Epithelial cell of esophagus (primary cell): ENCODE data around the gene PREB.

Experiments used
- DNase-seq: peaks from one replicate; pipeline ENCODE4 v3.0.0; 2010; ENCODE audit warnings: low read depth
- H3K4me3 ChIP-seq: 2 replicates; pipeline ENCODE4 v1.5.1; 2011; ENCODE audit warnings: mild to moderate bottlenecking, low read length, control low read depth
- CTCF ChIP-seq: IDR thresholded peaks from 2 replicates; pipeline ENCODE4 v1.5.1; 2011; ENCODE audit warnings: low read depth, mild to moderate bottlenecking, low read length, control low read depth, inconsistent platforms; ENCODE audit not compliant: insufficient read depth; ENCODE audit errors: missing control alignments

The PREB gene

GRCh38 chr2:27134781-27135477 lies 493 bp upstream of the PREB start:
- peak overlapping the region; percentile 20 for H3K4me3 ChIP-seq
- DNase-seq = no peak
- no peak for TF ChIP-seq CTCF

- TF ChIP-seq CTCF = no peak
- no peak for DNase-seq
- H3K4me3 ChIP-seq = peak overlapping the region; percentile 74
These were observed 1.1 kb downstream of the PREB start for GRCh38 chr2:27133195-27133875.

GRCh38 chr2:27131429-27131828 lies 3.0 kb downstream of the PREB start:
- no peak for TF ChIP-seq CTCF
- DNase-seq = no peak
- no peak overlapping the region for H3K4me3 ChIP-seq

- TF ChIP-seq CTCF = no peak
- no peak overlapping the region for H3K4me3 ChIP-seq
- no peak for DNase-seq
These were observed 4.0 kb downstream of the PREB start for GRCh38 chr2:27130396-27130795.

GRCh38 chr2:27128668-27129571 lies 5.5 kb downstream of the PREB start:
- DNase-seq = no peak
- no peak for TF ChIP-seq CTCF
- no peak overlapping the region for H3K4me3 ChIP-seq

GRCh38 chr2:27127883-27128667 lies 6.4 kb downstream of the PREB start:
- no peak for TF ChIP-seq CTCF
- no peak overlapping the region for H3K4me3 ChIP-seq
- DNase-seq = no peak
